Panc1 (cell line): ENCODE data around the gene KRT2.

Experiments
- CTCF ChIP-seq: fragments of 450-650 bp; IDR thresholded peaks from 2 replicates; pipeline ENCODE4 v1.5.1; 2017; ENCODE audit warnings: mild to moderate bottlenecking
- POLR2AphosphoS5 ChIP-seq: IDR thresholded peaks from 2 replicates; pipeline ENCODE4 v1.6.1; 2012; ENCODE audit warnings: mild to moderate bottlenecking, low read depth, low read length, moderate library complexity
- REST ChIP-seq, 2 experiments: IDR thresholded peaks; 2 replicates each; pipeline ENCODE4 v1.6.1; 2011 to 2012; ENCODE audit warnings: low read depth in 2 of 2, control low read depth in 1 of 2, low read length in 1 of 2, mild to moderate bottlenecking in 1 of 2, moderate library complexity in 1 of 2; ENCODE audit not compliant: insufficient read depth in 1 of 2
- TCF7L2 ChIP-seq: IDR thresholded peaks from 2 replicates; pipeline ENCODE4 v1.6.1; 2011; ENCODE audit warnings: mild to moderate bottlenecking, low read depth, low read length, inconsistent platforms

- no peak for TF ChIP-seq CTCF
- TF ChIP-seq REST (IDR thresholded peaks at IDR 0.05; ENCODE audit: insufficient read depth in 1 of 2, low read depth in 2 of 2, low read length in 1 of 2): no peak
- TF ChIP-seq POLR2AphosphoS5: no peak
- no peak for TF ChIP-seq TCF7L2
Observed at GRCh38 chr12:52683575-52684300, 31.7 kb upstream of the KRT2 start.
